T-helper 9 cell (primary cell): ENCODE results near the gene CFL2.
"Not testable (repeated sequence)": the region's sequence is repeated elsewhere in the genome, so short reads cannot be mapped to it uniquely, and the experiment has no call there.

Experiments used
- DNase-seq: peaks from one replicate; pipeline ENCODE4 v3.0.0-alpha.2; 2020
- total RNA-seq, 2 donors: gene quantifications; one replicate each; lab custom pipeline; 2026; lab: John Stamatoyannopoulos, UW

Gene CFL2
- 11.9 to 64.4 reads per million in 2 donors for total RNA-seq

DNA sequence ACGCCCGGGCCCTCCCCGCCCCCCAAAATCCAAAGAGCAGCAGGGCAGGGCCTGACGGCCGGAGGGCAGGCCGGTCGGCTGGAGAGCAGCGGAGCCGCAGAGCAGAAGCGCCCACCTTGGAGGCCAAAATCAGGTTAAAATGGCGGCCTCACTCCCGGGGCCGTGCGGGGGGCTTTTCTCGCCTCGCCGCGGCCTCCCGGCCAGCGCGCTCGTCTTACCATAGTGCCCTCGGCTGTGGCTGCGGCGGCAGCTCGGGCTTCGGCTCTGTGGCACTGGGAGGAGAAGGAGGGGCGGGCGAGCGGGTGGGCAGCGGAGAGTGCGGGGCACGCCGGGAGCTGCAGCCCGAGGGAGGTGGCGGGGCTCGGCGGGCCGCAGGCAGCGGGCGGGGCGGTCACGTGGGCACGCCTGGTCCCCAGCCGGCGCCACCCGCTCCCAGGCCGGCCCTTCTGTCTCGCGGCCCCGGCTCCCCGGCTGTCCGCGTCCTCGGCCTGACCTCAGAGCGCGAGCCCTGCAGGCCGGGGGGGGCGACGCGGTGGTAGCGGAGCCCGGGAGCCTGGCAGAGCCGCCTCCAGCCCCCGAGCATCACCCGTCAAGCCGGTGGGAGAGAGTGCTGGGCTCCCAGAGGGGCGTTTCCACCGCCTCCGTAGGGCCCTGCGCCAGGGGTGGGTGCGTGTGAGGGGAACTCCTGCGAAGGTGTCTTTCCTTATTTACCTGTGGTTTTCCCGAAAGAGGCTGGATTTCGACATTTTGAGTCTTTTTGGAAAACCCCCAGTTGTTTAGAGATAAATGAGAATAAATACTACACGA, at the start of gene CFL2:
CFL2 (minus strand) TSS at position 274 of the 807 bp plus-strand sequence; CDS start at position 221, 53 bp downstream.
- peak; percentile 67 for DNase-seq

DNA sequence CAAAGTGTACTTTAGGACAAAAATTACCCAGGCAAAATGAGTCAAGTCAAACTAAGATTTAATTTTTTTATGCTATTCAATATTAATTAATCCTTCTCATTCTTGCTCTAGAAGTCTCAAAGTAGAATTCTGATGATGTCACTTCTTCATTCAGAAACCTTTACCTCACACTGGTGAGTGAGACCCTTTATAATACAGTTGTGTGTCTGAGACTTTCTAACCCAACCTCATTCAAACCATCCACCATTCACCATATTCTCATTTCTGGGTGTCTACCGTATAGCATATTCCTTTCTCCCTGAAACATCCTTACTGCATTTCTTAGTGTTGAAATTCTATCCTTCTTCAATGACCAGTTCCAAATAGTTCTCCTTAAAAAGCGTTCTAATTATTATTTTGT, 40.8 kb upstream of the CFL2 start:
- no peak for DNase-seq

DNA sequence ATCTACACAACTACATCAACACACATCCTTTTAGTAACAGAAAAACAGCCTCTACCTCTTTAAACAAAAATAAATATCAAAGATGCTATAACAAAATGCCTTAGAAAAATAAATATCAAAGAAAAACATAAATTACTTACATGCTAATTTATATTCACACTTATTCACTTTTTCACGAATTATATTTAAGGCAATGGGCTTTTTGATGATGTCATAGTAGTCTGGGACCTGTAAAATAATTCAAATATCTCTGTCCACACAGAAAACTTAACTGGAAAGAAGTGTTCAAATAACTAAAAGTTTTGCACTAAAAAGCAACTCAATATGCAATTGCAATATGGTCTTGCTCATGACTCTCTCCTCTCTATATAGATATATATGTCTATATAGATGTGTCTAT, 40.3 kb upstream of the CFL2 start:
- no peak for DNase-seq

DNA sequence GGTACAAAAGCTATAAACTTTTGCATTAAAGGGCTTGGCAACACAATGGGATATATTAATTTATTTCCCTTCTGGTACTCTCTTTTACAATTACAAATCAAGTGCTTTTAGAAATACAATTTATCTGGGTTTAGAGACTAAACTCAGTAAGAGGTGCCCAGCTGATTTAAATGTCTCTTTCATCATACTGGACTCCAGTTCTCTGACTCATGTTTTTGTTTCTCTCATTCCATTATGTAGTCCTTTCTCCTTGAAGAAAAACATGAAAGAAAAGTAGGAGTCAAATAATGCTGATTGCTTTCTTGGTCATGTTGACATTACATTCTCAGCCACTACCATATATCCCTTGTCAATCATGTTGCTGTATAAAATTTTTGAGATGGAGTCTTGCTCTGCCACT, 36.3 kb upstream of the CFL2 start:
- no peak for DNase-seq

DNA sequence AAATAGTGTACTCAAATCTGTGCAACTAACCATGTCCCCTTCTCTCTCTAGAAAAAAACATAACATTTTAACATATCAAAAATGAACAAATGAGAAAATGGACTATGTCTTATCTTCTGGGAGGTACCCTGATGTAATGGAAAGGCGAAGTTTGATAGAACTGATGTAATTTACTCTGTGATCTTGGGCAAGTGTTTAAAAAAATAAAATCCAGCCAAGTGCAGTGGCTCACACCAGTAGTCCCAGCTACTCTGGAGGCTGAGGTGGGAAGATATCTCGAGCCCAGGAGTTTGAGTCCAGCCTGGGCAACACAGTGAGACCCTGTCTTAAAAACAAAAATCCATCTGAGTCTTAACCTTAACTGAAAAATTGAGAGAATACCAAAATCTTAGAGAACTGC, 35.8 kb upstream of the CFL2 start:
- no peak for DNase-seq

DNA sequence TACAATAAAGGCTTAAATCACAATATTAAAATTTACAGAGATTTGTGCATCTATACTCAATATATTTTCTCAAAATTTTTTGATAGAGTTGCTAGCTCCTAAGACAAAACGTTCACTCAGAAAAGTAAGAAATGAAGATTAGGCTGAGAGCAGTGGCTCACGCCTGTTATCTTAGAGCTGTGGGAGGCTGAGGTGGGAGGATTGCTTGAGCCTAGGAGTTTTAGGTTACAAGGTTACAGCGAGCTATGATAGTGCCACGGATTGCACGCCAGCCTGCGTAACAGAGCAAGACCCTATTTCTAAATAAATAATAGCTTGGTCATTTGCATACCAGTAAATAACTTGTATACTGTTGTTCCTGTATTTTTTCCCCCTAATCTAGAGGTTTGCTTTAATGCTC, 35.0 kb upstream of the CFL2 start:
- no peak for DNase-seq

DNA sequence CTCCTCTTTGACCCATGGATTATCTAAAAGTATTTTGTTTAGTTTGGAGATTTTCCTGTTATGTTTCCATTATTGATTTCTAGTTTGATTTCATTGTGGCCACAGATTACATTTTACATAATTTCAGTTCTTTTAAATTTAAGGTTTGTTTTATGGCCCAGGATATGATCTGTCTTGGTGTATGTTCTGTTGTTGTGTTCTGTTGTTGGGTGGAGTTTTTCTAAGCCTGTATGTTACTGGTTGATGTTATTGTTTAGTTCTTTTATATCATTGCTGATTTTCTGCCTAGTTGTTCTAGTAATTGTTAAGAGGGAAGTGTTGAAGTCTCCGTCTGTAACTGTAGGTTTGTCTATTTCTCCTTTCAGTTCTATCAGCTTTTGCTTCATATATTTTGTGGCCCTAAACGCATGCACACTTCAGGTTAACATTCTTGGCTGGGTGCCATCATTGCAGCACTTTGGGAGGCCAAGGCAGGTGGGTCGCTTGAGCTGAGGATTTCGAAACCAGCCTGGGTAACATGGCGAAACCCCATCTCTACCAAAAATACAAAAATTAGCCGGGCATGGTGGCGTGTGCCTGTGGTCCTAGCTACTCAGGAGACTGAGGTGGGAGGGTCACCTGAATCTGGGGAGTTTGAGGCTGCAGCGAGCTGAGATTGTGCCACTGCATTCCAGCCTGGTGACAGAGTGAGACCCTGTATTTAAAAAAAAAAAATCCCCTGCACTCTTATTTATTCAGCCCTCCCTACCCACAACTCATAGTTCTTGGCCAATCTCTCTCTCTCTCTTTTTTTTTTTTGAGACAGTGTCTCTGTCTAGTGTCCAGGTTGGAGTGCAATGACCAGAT, 28.1 kb upstream of the CFL2 start:
- no peak for DNase-seq

DNA sequence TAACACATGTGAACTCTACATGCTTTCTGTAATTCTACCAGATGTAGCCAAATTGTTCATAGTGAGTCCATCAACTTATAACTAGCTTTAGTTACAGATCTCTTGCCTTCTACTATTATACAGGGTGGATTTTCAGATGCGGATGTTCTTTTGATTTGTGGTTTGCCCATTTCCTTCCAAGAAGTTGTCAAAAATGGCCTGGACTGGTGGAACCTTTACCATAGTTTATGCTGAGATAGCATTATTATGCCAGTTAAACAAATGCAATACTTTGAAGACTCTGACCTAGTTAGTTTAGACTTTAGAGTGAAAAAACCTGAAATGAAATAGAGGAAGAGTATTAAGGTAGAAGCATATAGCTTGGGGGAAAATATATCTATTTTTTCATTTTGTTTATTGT, 27.4 kb upstream of the CFL2 start:
- DNase-seq: no peak

DNA sequence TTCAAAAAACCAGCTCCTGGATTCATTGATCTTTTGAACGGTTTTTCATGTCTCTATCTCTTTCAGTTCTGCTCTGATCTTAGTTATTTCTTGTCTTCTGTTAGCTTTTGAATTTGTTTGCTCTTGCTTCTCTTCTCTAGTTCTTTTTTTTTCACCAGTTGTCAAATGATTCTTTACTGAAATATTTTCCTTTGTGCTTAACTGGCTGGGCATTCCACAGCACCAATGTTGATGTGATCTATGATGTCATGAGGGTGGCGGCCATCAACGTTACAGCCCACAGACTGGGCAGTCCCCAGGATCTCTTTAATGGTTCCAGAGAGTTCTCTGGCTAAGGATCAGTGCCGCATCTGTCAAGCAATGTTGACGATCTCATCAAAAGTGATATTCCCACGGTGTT, 25.7 kb upstream of the CFL2 start:
- not testable (repeated sequence) for DNase-seq

DNA sequence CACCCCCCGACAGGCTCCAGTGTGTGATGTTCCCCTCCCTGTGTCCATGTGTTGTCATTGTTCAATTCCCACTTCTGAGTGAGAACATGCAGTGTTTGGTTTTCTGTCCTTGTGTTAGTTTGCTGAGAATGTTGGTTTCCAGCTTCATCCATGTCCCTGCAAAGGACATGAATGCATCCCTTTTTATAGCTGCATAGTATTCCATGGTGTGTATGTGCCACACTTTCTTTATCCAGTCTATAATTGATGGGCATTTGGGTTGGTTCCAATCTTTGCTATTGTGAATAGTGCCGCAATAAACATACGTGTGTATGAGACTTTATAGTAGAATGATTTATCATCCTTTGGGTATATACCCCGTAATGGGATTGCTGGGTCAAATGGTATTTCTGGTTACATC, 22.7 kb upstream of the CFL2 start:
- DNase-seq: not testable (repeated sequence)

DNA sequence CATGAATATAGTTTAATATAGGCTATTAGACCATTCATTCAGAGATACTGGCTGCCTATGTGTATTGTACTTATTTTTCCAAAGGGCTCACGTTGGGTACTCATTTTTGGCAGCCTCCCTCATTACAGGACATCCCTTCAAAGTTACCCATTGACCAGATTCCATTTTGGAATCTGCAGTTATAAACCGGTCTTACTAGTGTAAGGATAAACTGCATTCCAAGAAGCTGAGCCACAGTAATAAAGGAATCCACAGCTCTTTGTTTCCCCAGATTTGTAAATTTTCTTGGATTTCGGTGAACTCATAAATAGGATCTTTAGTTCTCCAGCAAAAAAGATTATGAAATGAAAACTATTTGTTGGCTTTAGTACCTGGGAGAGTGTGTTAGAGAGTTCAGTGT, 18.9 kb upstream of the CFL2 start:
- DNase-seq: no peak

DNA sequence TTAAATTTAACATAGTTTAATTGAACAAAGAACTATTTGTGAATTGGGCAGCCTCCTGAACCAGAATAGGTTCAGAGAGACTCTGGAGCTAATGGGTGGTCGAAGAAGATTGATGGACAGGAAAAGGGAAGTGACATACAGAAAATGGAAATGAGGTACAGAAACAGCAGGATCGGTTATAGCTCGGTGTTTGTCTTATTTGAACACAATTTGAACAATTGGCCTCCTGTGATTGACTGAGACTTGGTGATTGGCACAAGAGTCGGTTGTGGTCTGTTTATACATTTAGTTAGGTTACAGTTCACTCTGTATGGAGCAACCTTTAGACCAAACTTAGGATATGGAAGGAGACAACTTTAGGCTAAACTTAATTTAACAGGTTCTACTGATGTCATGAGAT, 18.4 kb upstream of the CFL2 start:
- no peak for DNase-seq

DNA sequence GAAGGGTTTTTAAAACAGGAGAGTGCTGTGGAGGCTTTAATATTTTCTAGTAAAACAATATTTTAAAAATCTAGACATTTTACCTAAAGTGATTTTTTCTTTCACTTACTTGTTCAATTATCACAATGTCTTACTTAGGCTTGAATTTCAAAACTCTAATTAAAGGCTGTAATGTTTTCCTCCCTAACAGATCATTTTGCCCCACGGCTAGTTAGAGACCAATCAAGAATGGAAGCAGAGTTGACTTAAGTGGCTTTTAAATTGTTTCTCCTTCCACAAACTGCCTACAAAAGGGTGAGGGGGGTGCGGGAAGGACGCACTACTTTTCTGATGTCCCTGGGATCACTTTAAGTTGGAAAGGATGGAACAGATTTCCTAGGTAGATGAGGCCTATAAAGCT, 9.5 kb upstream of the CFL2 start:
- no peak for DNase-seq

DNA sequence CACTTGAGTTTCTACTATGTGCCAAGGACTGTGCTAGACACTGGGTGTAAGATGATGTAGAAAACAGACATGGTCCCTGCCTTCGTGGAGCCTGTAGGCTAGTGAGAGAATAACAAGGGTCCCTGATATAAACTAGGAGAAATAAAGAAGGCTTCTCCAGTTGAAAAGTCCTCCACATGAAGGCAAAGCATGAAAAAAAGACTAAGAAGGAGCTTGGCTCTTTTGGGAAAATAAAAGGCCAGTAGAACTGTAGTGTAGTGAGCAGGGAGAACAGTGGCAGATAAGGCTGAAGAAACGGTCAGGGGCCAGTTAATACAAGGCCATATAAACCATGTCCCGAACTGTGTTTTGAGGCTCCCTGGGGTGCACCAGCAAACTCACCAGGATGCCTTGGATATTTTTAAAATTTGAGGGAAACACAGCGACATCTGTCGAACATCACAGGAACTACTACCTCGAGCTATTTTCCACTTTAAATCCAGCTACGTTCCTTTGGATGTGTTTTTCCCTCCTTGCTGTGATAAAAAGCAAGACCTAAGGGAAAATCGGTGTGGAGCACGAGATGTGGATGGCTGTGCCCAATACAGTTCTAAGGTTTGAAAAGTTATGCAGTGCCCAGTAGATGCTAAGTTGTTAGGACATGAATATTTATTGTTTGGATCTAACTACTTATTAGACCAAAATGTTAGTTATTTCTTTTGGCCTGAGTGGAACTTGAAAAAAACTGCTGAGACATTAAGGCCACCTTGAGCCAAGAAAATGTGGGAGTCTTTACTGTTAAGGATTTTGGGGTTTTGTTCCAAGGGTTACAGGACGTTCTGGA, 8.5 kb upstream of the CFL2 start:
- DNase-seq: peak; percentile 25

DNA sequence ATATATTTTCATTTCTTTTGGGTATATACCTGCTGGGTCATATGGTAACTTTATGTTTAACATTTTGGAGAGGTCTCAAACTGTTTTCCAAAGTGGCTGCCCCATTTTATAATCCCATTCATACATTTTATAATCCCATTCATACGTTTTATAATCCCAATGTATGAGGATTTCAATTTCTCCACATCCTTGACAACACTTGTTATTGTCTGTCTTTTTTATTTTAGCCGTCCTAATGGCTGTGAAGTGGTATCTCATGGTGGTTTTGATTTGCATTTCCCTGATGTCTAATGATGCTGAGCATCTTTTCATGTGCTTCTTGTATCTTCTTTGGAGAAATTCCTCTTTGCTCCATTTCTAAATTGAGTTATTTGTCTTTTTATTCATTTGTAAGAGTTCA, 6.7 kb upstream of the CFL2 start:
- DNase-seq: no peak

DNA sequence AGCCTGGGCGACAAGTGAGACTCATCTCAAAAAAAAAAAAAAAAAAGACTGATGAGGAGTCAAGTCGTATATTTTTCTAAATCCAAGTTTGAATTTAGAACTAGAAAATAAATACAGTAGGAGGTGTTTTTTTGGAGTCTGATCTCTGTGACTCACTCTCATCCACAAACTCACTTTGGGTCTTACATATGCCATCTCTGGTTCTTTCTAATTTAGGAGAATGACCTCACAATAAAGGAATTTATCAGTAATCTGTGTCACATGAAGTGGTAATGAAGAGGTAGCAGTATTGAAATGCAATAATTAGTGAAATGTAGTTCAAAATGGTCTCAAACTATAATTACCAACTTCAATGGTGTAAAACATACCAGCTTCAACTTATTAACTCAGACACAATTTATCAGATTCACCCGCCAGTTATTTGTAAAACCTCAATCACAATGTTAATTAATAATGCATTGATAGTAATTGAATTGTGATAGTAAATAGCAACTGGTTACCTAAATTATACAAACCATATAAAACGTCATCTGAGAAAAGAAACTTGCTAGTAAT, 4.4 kb upstream of the CFL2 start:
- DNase-seq: no peak

DNA sequence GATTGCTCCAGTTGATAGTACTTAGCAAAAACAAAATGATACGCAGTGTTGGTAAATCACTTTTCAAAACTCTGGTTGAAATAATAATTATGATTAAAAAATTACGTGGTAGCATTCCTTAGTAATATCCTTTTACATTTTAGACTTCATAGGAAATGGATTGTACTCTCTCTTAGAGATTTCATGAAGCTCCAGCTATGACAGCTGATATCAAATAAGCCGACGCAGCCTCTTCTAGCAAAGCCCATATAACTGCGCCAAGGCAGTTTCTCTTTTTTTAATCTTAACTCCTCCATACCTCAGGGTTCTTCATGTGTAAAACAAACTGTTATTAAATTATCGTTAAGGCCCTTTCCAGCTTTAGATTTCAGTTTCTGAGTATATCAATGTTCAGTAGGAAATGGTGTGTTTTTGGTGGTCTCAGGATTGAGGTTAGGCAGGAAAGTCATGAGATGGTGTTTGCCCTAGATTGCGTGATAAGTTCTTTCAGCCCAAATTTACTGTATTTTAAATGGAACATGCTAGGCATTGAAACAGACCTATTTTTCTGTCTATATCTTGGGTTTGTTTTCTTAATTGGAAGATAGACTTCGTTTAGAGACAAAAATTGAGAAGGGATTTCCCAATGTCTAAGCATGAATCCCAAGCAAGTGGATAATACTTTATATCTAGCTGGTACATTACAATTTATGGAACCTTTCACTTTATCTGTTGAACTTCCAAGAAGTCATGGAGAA, 902 bp upstream of the CFL2 start:
- DNase-seq: no peak

DNA sequence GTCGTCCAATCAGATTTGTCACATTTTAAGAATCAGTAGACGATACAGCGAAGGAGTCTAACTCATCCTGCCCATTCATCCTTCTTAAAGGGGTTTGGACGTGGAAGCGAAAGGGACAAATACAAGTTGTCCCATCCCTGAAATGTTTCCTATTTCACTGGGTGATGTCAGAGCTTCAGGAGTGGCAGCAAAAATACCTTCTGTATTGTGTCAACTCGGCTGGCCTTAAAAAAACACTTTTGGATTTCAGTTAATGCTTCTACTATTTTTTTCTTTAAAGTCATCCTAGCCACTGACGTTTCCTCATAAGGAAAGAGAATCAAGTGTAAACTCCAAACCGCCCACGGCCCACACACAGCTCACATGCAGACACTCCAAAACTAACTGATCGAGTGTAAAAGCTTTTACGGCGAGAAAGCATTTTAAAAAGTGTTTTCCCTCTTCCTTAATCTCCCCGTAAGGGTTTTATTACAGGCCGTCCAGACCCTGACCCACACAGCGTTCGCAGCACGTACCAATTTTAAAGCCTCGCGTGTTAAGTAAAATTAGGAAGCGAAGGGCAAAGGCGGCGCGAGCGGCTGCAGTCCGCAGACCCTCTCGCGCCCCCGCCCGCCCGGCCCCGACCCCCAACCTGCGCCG, 593 bp downstream of the CFL2 start:
- peak; percentile 3 for DNase-seq

DNA sequence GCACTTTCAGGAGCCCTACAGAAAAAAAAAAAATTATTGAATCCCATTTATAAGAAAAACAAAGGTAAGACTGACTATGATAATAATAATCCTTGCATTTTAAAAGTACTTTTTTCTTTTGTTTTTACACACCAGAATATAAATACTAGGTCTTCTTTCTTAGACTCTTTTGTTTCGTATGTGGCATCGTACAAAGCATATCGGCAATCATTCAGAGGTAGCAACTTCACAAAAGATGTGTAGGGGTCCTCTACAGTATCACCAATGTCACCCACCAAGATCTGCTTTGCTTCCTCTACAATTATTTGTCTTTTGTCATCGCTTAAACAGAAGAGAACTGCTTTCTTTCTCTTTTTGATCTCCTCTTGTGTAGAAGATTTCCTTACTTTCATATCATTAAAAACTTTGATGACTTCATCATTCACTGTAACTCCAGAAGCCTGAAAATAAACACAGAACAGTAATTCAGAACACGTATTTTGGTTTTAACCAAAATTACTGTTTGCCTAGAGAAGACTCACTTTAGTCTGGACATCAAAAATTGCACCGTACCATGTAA, 1.2 kb downstream of the CFL2 start:
- DNase-seq: no peak

DNA sequence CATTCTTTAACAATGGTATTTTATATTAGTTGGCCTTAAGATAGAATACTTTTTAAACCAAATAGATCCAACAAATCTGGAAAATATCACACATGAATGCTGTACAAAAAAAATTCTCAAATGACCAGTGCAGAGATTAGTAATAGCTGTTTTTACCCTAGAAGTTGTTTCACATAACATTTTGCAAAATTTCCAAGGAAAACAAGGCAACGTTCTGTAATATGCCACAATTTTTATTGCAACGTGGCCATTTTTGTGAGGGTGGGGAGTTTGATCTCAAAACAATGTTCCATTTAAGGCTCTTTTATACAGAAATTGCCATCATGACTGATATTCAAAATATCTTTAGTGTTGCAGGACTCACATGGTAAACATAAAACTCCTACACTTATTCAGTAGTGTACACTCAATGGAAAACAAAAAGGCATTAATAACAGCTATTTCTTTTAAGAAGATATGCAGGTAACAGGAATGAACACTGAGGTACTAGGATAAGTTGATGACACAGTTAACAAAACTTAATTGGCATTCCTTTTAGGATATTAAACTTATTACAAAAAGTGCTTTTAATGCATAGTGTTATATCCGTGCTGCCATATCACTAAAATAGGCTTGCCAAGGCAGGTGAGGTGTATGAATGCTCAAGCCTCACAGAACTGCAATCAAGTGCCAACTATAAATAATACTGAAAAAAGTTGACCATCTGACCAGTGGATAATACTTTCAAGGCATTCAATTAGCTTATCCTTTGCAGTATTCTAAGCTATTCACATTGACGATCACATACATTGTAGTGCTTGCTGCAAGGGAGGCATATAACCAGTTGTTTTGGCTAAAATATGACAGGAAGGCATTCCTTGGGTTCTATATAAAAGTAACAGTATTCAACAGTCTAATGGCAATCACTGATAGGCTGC, 2.3 kb downstream of the CFL2 start:
- DNase-seq: no peak
